GM23338 (cell line): ENCODE data around the gene SPATA1.

Experiments
- CREB1 ChIP-seq: fragments of 250-450 bp; sonication (Bioruptor Pico); IDR thresholded peaks from 2 replicates; pipeline ENCODE4 v1.5.0; 2020; ENCODE audit warnings: low read depth, mild to moderate bottlenecking, moderate library complexity
- EZH2 ChIP-seq: fragments of 200-600 bp; sonication (generic); IDR thresholded peaks from one replicate; pipeline ENCODE4 v1.8.0; 2017; ENCODE audit warnings: antibody characterized with exemption, mild to moderate bottlenecking, low read depth; ENCODE audit not compliant: unreplicated experiment
- EZH2phosphoT487 ChIP-seq: fragments of 200-600 bp; sonication (generic); IDR thresholded peaks from one replicate; pipeline ENCODE4 v1.8.1; 2018; ENCODE audit warnings: antibody characterized with exemption; ENCODE audit not compliant: unreplicated experiment
- JUNB ChIP-seq: IDR thresholded peaks from one replicate; pipeline ENCODE4 v1.6.1; 2016; ENCODE audit warnings: antibody characterized with exemption; ENCODE audit not compliant: unreplicated experiment
- NANOG ChIP-seq: IDR thresholded peaks from 2 replicates; pipeline ENCODE4 v1.6.1; 2016; ENCODE audit warnings: antibody characterized with exemption, borderline replicate concordance
- POLR2AphosphoS5 ChIP-seq: IDR thresholded peaks from 2 replicates; pipeline ENCODE4 v1.6.1; 2016; ENCODE audit warnings: antibody characterized with exemption, low read depth
- TF ChIP-seq, protein P1 (sequence below), 2 experiments: fragments of 200-600 bp in 1 of 2; sonication (generic) in 1 of 2; conservative IDR thresholded peaks; 2 replicates each; pipeline versions ENCODE4 v1.5.1 to v1.6.1; 2016 to 2017; ENCODE audit warnings: antibody characterized with exemption in 2 of 2, low read depth in 2 of 2, mild to moderate bottlenecking in 2 of 2, moderate library complexity in 1 of 2
- TF ChIP-seq, protein P2 (sequence below): IDR thresholded peaks from one replicate; pipeline ENCODE4 v1.6.1; 2018; ENCODE audit warnings: antibody characterized with exemption; ENCODE audit not compliant: unreplicated experiment
- TF ChIP-seq, protein P3 (sequence below): IDR thresholded peaks from 2 replicates; pipeline ENCODE4 v1.6.1; 2016; ENCODE audit warnings: antibody characterized with exemption

DNA sequence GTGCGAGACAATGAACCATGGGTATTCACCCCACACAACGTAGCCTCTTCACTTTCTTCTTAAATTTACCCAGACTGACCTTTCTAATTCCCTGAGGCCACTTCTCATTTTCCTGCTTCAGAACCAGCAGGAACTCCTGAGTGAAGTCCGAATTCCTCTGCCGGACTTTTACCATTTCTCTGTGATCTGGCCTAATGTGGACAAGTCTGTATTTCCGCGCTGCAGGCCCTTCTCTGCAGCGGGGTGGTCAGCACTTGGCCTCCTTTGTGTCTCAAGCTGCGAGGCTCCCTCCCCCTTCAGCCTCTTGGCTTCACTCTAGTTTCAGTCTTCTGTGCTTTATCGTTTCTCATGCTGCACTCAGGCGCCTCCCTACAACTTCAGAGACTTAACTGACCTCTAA is 77.5 kb downstream of the SPATA1 start:
- TF ChIP-seq, protein P1, sequence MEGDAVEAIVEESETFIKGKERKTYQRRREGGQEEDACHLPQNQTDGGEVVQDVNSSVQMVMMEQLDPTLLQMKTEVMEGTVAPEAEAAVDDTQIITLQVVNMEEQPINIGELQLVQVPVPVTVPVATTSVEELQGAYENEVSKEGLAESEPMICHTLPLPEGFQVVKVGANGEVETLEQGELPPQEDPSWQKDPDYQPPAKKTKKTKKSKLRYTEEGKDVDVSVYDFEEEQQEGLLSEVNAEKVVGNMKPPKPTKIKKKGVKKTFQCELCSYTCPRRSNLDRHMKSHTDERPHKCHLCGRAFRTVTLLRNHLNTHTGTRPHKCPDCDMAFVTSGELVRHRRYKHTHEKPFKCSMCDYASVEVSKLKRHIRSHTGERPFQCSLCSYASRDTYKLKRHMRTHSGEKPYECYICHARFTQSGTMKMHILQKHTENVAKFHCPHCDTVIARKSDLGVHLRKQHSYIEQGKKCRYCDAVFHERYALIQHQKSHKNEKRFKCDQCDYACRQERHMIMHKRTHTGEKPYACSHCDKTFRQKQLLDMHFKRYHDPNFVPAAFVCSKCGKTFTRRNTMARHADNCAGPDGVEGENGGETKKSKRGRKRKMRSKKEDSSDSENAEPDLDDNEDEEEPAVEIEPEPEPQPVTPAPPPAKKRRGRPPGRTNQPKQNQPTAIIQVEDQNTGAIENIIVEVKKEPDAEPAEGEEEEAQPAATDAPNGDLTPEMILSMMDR (conservative IDR thresholded peaks at IDR 0.05; ENCODE audit: low read depth in 2 of 2), result no peak
- TF ChIP-seq EZH2phosphoT487 (no peak), EZH2 (no peak), NANOG (no peak), POLR2AphosphoS5 (no peak), CREB1 (CRISPR knock-in tag) (no peak), JUNB (no peak)
- TF ChIP-seq, protein P2, sequence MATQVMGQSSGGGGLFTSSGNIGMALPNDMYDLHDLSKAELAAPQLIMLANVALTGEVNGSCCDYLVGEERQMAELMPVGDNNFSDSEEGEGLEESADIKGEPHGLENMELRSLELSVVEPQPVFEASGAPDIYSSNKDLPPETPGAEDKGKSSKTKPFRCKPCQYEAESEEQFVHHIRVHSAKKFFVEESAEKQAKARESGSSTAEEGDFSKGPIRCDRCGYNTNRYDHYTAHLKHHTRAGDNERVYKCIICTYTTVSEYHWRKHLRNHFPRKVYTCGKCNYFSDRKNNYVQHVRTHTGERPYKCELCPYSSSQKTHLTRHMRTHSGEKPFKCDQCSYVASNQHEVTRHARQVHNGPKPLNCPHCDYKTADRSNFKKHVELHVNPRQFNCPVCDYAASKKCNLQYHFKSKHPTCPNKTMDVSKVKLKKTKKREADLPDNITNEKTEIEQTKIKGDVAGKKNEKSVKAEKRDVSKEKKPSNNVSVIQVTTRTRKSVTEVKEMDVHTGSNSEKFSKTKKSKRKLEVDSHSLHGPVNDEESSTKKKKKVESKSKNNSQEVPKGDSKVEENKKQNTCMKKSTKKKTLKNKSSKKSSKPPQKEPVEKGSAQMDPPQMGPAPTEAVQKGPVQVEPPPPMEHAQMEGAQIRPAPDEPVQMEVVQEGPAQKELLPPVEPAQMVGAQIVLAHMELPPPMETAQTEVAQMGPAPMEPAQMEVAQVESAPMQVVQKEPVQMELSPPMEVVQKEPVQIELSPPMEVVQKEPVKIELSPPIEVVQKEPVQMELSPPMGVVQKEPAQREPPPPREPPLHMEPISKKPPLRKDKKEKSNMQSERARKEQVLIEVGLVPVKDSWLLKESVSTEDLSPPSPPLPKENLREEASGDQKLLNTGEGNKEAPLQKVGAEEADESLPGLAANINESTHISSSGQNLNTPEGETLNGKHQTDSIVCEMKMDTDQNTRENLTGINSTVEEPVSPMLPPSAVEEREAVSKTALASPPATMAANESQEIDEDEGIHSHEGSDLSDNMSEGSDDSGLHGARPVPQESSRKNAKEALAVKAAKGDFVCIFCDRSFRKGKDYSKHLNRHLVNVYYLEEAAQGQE, result no peak
- TF ChIP-seq, protein P3, sequence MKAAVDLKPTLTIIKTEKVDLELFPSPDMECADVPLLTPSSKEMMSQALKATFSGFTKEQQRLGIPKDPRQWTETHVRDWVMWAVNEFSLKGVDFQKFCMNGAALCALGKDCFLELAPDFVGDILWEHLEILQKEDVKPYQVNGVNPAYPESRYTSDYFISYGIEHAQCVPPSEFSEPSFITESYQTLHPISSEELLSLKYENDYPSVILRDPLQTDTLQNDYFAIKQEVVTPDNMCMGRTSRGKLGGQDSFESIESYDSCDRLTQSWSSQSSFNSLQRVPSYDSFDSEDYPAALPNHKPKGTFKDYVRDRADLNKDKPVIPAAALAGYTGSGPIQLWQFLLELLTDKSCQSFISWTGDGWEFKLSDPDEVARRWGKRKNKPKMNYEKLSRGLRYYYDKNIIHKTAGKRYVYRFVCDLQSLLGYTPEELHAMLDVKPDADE, result no peak
